Stimulated activated CD8-positive, alpha-beta memory T cell treated with anti-CD3 and anti-CD28 coated beads, Interleukin-15, amount 100 ng/mL, for 48 hours (primary cell): ENCODE results near the gene TPPP.

ENCODE experiments used
- DNase-seq, 2 donors: peaks; one replicate each; pipeline ENCODE4 v3.0.0-alpha.2; 2020; ENCODE audit warnings: low read depth in 2 of 2

TPPP gene

DNA sequence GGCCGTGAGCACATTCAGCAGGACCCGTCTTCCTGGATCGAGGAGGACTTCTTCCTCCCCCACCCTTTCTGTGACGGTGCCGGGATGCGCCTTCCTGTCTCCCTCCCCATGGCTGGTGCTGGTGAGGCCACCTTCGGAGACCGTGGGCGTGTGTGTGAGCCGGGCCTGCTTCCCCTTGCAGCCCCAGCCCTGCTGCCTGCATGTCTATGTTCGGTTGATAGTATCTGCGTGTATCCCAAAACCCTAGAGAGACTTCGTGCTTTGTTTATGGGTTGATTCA, 68.3 kb downstream of the TPPP start:
- DNase-seq = no peak

- DNase-seq = no peak
Measured at GRCh38 chr5:624118-624950, 68.8 kb downstream of the TPPP start.

GRCh38 chr5:623531-623930, 69.6 kb downstream of the TPPP start:
- no peak for DNase-seq

DNA sequence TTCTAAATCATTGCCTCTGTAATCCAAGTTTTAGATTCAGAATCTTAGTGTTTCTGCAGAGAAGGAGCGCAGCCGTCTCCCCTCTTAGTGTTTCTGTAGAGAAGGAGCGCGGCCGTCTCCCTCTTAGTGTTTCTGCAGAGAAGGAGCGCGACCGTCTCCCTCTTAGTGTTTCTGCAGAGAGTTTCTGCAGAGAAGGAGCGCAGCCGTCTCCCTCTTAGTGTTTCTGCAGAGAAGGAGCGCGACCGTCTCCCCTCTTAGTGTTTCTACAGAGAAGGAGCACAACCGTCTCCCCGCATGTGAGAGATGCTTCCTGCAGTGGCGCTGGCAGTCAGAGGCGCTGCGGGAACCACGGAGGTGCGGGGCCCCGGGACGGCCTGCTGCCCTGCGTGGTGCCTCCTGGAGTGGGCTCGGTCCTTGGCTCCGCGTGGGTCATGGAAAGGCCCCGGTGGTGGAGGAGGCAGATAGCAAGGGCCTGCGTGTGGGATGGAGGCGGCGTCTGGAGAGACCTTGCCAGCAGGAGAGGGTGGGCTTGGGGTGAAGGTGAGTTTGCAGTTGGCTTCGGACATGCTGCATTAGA, 70.1 kb downstream of the TPPP start:
- no peak for DNase-seq

DNA sequence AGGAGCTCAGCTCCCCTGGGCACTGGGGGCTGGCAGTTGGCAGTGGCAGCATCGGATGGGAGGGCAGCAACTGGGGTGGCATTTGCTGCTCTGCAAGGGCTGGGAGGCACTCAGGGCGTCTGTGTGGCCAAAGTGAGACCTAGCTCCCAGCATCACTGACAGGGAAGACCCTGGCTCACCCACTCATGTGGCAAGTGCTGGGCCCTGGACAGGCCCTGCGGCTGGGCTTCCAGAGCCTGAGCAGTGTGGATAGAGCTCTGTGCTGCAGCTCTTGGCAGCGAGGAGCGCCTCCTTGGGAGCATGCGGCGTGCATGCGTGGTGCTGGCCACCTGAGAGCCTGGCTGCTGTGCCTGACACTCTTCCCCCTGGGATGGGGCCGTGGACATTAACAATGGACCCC, 70.8 kb downstream of the TPPP start:
- DNase-seq = no peak

- DNase-seq = no peak
Measured at GRCh38 chr5:621341-621761, 71.8 kb downstream of the TPPP start.

DNA sequence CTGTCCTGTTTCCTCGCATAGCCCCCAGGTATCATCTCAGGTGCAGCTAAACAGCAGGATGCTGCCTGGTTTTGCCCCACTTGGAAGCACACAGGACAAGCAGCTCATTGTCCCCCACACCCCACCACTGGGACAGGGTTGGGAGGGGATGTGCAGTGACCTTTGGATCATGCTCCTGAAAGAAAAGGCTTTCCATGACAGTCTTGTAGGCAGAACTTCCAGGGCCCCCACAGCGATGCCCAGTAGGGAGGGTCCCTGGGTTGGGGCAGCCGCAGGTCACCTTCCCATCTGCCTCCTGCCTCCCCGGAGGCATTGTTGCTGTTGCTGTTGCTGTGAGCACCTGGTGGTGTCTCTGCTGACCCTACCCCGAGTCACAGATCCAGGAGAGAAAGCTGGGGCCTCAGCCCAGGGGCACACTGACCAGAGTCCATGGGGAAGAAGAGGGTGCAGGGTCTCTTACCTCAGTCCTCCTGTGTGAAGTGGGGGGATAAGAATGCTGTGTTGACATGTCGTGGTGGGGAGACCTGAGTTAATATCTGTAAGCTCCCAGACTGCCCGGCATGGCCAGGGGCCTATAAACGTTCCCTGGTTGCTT, 72.5 kb downstream of the TPPP start:
- DNase-seq = no peak

- DNase-seq = no peak
Measured at GRCh38 chr5:620152-620551, 73.0 kb downstream of the TPPP start.

DNA sequence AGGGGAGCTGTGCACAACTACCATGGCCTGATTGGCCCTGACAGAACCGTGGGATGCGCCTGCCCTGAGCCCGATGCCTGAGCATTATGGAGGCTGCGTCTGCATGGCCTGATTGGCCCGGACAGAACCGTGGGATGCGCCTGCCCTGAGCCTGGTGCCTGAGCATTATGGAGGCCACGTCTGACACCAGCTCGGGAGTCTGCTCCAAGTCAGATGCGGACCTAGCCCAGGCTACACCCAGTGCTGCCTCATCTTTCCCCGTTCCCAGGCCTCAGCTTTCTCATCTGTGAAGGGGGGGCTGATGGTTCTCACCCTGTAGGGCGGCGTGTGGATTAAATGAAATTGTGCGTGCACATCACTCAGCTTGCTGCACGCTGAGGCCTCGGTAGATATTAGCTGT, 73.7 kb downstream of the TPPP start:
- DNase-seq = no peak

DNA sequence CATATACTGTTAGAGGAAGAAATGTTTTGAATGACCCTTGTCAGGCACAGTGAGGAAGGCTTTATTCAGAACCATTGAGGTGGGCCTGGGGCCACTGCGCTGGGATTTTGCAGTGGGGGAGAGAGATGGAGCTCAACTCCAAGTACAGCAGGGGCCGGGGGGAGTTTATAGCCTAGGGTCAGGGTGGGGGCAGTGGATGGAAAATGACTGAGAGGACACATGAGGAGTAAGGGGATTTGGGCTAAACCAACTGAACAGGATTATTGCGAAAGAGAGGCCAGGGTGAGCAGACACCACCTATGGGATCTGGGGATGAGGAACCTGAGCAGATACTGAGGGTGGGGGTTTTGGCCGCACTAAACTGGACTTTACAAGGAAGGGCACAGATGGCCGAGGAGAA, 74.7 kb downstream of the TPPP start:
- DNase-seq = no peak

DNA sequence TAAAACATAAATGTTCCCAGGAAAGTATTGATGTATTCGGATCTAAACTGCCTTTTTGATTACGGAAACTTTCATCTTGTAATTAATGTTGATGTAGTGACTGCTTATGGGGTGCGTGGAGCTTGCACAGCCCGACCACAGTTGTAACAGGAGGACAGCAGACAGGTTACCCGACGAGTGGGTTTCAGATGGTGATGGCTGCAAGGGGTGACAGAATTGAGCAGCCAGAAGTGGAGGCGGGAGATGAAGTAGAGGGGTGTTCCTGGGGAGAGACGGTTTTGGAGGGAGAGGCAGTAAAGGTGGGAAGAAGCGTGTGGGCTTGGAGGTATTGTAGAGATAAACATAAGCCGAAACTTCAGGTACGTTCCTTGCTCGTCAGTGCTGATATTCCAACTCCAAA, 75.3 kb downstream of the TPPP start:
- DNase-seq = no peak

GRCh38 chr5:616484-617039, 76.6 kb downstream of the TPPP start:
- no peak for DNase-seq

DNA sequence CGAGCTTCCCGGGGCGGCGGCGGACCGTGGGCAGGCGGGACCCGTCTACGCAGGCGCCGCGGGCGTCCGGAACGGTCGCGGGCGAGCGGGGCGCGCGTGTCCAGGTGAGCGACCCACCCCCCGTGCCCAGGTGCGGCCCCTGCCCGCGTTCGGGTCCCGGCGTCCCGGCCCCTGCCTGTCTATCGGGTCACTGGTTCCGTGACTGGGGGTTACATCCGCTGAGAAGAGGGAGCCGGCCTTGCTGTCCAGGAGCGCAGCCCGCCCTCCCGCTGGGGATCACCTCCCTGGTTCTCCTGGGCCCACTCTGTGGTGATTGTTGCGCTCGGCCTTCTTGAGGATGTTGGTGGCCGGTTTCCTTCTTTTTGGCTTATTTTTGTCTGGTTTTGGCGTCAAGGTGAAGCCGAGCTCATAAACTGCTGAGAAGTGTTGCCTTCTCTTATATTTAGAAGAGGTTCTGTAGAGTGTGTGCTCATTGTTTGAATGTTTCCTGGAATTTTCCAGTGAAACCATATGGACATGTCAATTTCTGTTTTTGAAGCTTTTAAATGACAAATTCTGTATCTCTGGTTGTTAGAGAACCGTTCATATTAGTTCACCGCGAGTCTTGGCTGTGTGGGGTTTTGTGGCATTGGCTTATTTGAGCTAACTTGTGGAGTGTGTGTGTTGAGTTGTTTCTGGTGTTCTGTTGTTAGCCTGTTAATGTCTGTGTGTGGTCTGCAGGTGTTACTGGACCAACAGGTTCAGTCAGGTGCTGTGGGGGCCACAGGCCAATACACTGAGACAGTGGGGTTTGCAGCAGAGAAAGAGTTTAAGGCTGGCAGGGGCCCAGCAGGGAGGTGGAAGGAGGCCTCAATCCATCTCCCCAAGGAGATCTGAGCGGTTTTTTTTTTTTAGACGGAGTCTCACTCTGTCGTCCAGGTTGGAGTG, 80.4 kb downstream of the TPPP start:
- DNase-seq = peak in 1 of 2 donors; percentile 2

DNA sequence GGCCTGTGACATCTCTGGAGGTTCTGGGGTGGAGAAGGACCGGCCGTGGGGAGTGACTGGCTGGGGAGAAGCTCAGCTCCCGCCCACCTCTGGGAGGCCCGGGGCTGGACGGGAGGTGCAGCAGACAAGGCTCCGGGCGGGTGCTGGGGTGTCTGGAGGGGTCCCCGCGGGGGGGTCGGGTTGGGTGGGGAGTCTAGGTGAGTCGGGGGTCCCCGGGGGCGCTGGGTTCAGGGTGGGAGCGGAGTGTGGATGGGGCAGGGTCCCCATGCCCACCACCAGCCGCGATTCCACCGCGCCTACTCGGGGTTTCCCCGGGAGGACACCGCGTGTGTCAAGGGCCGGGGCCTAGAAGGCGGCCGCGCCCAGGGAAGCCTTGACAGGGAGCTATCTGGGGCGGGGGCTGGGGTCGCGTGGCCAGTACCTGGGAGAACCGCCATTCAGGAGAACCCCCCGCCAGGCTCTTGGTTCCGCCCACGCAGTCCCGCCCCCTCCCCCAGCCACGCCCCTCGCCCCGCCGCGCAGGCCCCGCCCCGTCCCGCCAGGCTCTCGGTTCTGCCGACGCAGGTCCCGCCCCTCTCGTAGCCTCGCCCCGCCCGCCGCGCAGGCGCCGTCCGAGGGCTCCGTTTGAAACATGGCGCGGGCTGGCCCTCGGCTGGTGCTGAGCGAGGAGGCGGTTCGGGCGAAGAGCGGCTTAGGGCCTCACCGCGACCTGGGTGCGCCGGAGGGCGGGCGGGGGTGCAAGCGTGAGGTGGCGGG, 81.2 kb downstream of the TPPP start, which contains the start of gene CEP72:
Gene CEP72, plus strand, starts transcription at position 610 of the 756 bp plus-strand sequence. Its CDS starts 22 bp downstream, at position 632.
- peak; percentile 87 to 89 for DNase-seq

DNA sequence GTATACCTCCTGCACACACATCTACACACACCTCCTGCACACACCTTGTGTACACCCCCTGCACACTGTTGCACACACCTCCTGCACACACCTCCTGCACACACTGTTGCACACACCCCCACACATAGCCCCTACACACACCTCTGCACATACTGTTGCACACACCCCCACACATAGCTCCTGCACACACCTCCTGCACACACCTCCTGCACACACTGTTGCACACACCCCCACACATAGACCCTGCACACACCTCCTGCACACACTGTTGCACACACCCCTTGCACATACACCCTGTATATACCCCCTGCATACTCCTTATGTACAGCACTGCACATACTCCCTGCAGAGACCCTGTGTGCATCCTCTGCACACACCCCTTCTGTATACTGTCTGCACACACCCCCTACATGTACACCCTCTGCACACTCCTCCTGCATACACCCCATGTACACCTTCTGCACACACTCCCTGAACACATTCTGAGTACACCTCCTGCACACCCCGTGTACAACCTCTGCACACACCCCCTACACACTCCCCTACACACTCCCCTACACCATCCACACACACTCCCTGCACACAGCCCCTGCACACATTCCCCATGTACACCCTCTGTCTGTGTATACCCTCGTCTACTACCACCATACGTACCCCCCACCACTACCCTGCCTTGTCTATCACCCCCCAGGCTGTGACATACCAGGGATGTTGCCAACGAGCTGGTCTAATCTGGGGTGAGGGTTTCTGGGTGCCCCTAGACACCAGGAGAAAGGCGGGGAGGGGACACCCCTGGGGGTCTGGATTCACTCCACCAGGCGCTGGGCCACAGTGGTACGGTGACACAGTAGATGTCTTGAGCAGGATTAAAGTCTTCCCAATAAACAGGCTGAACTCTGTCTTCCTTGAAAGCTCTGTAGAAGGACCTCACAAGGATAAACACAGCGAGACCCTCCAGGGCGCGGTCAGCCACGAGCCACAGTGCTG, 82.1 kb downstream of the TPPP start:
- no peak for DNase-seq

DNA sequence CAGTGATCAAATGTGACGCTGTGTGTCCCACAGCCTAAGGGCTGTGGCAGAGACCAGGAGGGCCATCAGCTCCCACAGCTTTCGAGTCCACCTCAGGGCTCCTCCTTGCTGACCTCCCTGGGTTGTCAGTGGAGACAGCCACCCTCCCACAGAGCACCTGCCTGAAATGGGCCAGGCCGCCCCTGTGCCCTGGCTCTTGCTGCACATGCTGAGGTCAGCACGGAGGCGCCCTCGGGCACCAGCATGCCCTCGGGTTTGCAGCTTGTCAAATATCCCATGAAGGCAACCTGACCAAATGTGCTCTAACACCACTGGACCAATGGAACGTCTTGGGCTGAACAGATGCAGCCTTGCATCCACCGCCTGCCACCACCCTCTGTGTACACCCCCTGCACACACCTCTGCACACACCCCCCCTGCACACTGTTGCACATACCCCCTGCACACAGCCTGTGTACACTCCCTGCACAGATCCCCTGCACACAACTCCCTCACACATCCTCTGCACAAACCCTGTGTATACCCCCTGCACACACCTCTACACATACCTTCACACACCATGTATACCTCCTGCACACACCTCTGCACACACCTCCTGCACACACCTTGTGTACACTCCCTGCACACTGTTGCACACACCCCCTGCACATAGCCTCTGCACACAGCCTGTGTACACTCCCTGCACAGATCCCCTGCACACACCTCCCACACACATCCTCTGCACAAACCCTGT, 83.0 kb downstream of the TPPP start:
- no peak for DNase-seq
